ENCODE results near the gene OR10H4. TPM values are rescaled to one million over a fixed set of nuclear protein-coding genes. Genes with fewer than 3 reads are reported as not detected.

Gene OR10H4
- total RNA-seq, 1 donor from 2014 or later = not detected

GRCh38 chr19:15995536-15995935 lies 46.7 kb downstream of the OR10H4 start:
- H3K4me3 Mint-ChIP-seq (ENCODE audit: unreplicated experiment) = no peak overlapping the region
- DNase-seq (ENCODE audit: low spot score) = no peak
- no peak overlapping the region for H3K27ac Mint-ChIP-seq (ENCODE audit: unreplicated experiment)
- H3K27me3 Mint-ChIP-seq (ENCODE audit: low read depth) = peaks cover 11% of the 10 kb centered on the region
- no peak for TF ChIP-seq CTCF (IDR thresholded peaks at IDR 0.05)
- peaks cover 13% of the 10 kb centered on the region for H3K9me3 Mint-ChIP-seq (ENCODE audit: low read depth)
- no peaks in the 10 kb centered on the region for H3K4me1 Mint-ChIP-seq (ENCODE audit: low read depth)
- H3K36me3 Mint-ChIP-seq (ENCODE audit: low read depth) = no peaks in the 10 kb centered on the region

GRCh38 chr19:15998166-15998565 lies 49.4 kb downstream of the OR10H4 start:
- no peak for DNase-seq (ENCODE audit: low spot score)
- no peak overlapping the region for H3K4me3 Mint-ChIP-seq (ENCODE audit: unreplicated experiment)
- H3K36me3 Mint-ChIP-seq (ENCODE audit: low read depth) = no peaks in the 10 kb centered on the region

More at GRCh38 chr19:15998166-15998565, 49.4 kb downstream of the OR10H4 start:
- Mint-ChIP-seq H3K27me3 (ENCODE audit: low read depth) (peaks cover 7% of the 10 kb centered on the region), H3K4me1 (ENCODE audit: low read depth) (peaks cover 7% of the 10 kb centered on the region), H3K27ac (ENCODE audit: unreplicated experiment) (no peak overlapping the region), H3K9me3 (ENCODE audit: low read depth) (peaks cover 5% of the 10 kb centered on the region)
- no peak for TF ChIP-seq CTCF (IDR thresholded peaks at IDR 0.05)

Other genes with a start within 250 kb of the OR10H4 start
- not detected in 3 replicates for gene OR10H2, start 221.0 kb upstream of the OR10H4 start, total RNA-seq
- not detected in 3 replicates for gene OR10H3, start 211.0 kb upstream of the OR10H4 start, total RNA-seq
- gene OR10H5, start 161.3 kb upstream of the OR10H4 start, total RNA-seq = not detected in 3 replicates
- gene OR10H1, start 133.3 kb upstream of the OR10H4 start, total RNA-seq = not detected in 3 replicates
- gene CYP4F2, start 50.9 kb upstream of the OR10H4 start, total RNA-seq = not detected in 3 replicates
- not detected in 3 replicates for gene CYP4F11, start 14.5 kb upstream of the OR10H4 start, total RNA-seq
- 774 to 1,188 TPM (median 1,175 TPM) in 3 replicates for gene TPM4, start 127.5 kb downstream of the OR10H4 start, total RNA-seq
- gene RAB8A, start 162.9 kb downstream of the OR10H4 start, total RNA-seq = 65.5 to 73.7 TPM (median 69.9 TPM) in 3 replicates
- gene HSH2D, start 194.7 kb downstream of the OR10H4 start, total RNA-seq = not detected in 3 replicates
- not detected in 3 replicates for gene CIB3, start 224.5 kb downstream of the OR10H4 start, total RNA-seq
- 64.9 to 72.4 TPM (median 68.6 TPM) in 3 replicates for gene FAM32A, start 236.4 kb downstream of the OR10H4 start, total RNA-seq
- gene AP1M1, start 248.9 kb downstream of the OR10H4 start, total RNA-seq = 78.3 to 91.2 TPM (median 81.8 TPM) in 3 replicates

All from chondrocyte (in vitro differentiated cells).